Stimulated activated CD8-positive, alpha-beta memory T cell treated with anti-CD3 and anti-CD28 coated beads, Interleukin-15, amount 100 ng/mL, for 4 hours (primary cell): Measurements from ENCODE around the gene HLA-DQA2.
"Not testable (repeated sequence)": the region's sequence is repeated elsewhere in the genome, so short reads cannot be mapped to it uniquely, and the experiment has no call there.

Source experiments
- DNase-seq, 2 donors: peaks; one replicate each; pipeline ENCODE4 v3.0.0-alpha.2; 2020; ENCODE audit warnings: low read depth in 2 of 2

The HLA-DQA2 gene

DNA sequence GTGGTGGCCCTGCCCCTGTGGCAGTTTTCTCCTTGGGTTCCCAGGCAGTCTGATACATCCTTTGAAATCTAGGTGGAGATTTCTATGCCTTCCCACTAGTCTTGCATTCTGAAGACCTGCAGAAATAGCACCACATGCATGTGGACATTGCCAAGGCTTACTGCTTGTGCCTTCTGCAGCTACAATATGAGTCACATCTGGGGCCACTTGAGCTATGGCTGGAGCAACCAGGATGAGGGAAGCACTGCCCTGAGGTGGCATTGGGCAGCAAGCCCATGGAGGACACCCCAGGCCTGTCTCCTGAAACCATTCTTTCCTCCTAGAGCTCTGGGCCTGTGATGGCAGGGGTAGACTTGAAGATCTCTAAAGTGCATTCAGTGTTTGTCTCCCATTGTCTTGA lies 37.8 kb downstream of the HLA-DQA2 start:
- DNase-seq: no peak

- DNase-seq: not testable (repeated sequence)
Observed at GRCh38 chr6:32782923-32783322, 41.7 kb downstream of the HLA-DQA2 start.

- DNase-seq: no peak
Observed at GRCh38 chr6:32785781-32786533, 44.8 kb downstream of the HLA-DQA2 start.

GRCh38 chr6:32790306-32790705 lies 49.1 kb downstream of the HLA-DQA2 start:
- DNase-seq: no peak

GRCh38 chr6:32792901-32793435 lies 51.8 kb downstream of the HLA-DQA2 start:
- no peak for DNase-seq

DNA sequence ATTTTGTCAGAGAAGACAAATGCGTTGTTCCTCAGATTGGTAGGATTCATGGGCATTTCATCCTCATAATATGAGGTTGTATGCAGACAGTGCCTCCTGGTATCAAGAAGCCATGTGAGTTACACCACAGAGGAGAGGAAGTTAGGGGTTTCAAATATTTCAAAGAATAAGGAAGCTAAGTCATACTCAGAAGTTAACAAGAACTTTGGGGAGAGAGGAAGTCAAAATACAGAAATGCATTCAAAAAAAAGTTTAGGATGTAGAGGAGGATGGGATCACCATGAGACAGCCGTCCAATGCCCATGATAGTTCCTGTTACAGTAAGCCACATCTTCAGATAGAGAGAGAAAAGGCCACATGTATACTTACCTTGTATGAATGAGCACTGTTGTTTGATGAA lies 53.3 kb downstream of the HLA-DQA2 start:
- DNase-seq: no peak
